Keratinocyte (primary cell): ENCODE results near the gene TANK.

Experiments
- EZH2 ChIP-seq: IDR thresholded peaks from one replicate; pipeline ENCODE4 v1.6.1; 2012; ENCODE audit warnings: inconsistent platforms, mild to moderate bottlenecking, low read length, moderate library complexity
- TF ChIP-seq, protein P1 (sequence below), 3 experiments: IDR thresholded peaks in 1 of 3; conservative IDR thresholded peaks in 1 of 3; optimal IDR thresholded peaks in 1 of 3; 2 replicates in 2 of 3; 3 replicates in 1 of 3; pipeline versions ENCODE3 to v1.5.1; 2011; ENCODE audit warnings: low read length in 3 of 3, mild to moderate bottlenecking in 3 of 3, moderate library complexity in 2 of 3, control low read depth in 1 of 3, inconsistent platforms in 1 of 3; ENCODE audit not compliant: insufficient read depth in 2 of 3; ENCODE audit errors: extremely low read depth in 1 of 3

DNA sequence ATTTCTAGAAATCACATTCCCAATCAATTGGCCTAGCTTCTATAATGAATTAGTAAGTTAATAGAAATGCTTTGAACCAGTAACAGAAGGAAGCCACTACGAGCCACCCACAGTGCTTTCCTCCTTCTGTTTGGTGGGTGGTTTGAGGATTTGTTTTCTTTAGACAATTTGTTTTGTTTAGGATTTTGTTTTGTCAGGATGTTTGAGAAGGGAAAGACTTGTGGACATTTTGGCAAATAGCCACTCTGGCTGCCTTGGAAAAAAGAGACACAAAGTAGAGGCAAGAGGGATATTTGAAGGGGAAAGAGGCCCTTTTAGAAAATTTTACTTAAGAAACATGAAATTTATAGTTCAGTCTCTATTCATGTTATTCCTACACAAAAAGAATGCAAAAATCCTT is 47.7 kb downstream of the TANK start:
- TF ChIP-seq, protein P1, sequence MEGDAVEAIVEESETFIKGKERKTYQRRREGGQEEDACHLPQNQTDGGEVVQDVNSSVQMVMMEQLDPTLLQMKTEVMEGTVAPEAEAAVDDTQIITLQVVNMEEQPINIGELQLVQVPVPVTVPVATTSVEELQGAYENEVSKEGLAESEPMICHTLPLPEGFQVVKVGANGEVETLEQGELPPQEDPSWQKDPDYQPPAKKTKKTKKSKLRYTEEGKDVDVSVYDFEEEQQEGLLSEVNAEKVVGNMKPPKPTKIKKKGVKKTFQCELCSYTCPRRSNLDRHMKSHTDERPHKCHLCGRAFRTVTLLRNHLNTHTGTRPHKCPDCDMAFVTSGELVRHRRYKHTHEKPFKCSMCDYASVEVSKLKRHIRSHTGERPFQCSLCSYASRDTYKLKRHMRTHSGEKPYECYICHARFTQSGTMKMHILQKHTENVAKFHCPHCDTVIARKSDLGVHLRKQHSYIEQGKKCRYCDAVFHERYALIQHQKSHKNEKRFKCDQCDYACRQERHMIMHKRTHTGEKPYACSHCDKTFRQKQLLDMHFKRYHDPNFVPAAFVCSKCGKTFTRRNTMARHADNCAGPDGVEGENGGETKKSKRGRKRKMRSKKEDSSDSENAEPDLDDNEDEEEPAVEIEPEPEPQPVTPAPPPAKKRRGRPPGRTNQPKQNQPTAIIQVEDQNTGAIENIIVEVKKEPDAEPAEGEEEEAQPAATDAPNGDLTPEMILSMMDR (optimal IDR thresholded peaks at IDR 0.05 in 1 of 3, IDR thresholded peaks at IDR 0.05 in 1 of 3, conservative IDR thresholded peaks at IDR 0.05 in 1 of 3; ENCODE audit: extremely low read depth in 1 of 3, insufficient read depth in 2 of 3, low read length in 3 of 3), result no peak
- no peak for TF ChIP-seq EZH2
